UCSD-AML1 (cell line): ENCODE data around the gene HPSE.
"Not testable (repeated sequence)": the region's sequence is repeated elsewhere in the genome, so short reads cannot be mapped to it uniquely, and the experiment has no call there.

ENCODE experiments used
- DNase-seq: peaks from one replicate; lab custom pipeline; 2025; ENCODE audit not compliant: unreplicated experiment; lab: John Stamatoyannopoulos, UW

Gene HPSE

DNA sequence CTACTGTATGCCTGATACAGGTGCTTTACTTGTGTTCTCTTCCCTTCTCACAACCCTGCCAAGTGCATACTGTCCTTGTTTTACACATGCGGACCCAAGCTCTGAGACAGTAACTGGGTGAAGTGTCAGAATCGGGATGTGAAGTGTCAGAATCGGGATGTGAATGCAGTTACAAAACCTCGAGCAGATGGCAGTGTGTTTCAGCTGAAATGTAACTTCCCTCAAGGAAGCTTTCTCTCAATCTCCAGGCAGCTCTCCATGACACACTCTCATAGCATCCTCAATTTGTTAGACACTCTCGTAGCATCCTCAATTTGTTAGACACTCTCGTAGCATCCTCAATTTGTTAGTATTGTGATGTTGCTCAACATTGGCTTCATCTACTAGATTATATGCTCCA is 1.1 kb upstream of the HPSE start:
- no peak for DNase-seq

DNA sequence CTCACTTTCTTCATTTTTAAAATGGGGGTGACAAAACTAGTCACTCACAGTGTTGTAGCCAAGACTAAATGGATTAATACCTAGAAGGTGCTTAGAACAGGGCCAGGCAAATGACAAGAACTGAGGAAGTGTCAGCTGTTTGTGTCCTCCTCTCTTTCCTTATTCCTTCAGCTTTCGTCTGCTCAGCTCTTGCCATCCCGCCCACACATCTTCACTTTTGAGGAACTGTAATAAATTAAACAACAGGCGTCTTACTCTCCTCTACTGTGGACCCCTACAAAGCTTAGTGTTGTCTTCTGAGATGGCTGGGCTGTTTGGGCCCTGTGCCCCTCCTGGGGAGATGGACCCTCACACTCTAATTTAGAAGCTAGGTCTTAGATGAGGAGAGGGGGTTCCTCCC is 2.7 kb downstream of the HPSE start:
- DNase-seq = peak; percentile 16

DNA sequence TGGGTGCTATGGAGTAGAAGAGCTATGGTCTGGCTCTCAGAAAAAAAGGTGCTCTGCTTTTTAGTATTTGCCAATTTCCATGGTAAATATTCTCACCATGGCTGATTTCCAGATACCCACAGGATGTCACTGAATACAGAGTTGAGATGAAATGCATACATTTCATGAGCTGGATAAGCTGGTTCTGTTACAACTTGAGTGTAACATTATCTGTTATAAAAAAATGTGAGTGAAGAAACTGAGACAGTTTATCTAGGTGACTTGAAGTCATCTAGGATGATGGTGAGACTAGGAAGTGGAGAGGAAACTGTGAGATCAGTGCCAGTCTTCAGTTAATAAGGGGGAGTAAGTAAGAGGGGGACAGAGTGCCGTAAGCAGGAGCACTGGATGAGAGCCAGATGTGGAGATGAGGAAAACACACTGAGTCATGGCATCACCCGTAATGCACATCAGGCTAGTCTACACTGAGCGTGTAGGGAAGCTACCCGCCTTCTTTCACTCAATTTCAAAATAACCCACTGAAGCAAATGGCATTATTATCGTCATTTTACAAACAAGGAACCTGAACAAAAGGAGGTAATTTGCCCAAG is 5.0 kb downstream of the HPSE start:
- DNase-seq = no peak

DNA sequence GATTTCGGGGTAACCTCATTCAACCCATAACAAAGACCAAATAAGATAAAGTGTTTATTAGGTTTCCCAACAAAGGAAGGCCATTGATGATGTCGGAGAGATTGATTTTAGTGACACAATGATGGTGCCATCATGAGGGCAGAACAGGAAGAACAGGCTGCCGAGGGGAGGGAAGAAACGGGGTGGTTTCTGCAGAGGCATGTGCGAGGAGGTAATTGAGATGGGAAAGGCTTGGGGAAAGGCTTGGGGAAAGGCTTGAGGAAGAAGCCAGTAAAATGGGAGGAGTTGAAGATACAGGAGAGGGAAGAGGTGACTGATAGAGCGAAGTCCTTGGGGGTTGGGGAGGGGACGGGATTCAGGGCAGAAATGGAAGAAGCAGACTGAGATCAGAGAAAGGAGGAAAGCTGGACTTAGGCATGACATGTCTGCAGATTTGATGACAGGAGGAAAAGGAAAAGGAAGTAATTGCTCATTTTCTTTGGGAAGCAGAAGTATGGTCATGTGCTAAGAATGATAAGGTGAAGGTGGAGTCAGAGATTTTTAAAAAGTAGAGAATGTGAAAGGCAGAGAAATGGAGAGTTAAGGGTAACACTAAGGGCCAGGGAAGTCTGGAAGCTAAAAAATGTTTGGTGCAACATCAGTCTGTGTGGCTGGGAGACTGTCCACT is 6.0 kb downstream of the HPSE start:
- peak; percentile 41 for DNase-seq

DNA sequence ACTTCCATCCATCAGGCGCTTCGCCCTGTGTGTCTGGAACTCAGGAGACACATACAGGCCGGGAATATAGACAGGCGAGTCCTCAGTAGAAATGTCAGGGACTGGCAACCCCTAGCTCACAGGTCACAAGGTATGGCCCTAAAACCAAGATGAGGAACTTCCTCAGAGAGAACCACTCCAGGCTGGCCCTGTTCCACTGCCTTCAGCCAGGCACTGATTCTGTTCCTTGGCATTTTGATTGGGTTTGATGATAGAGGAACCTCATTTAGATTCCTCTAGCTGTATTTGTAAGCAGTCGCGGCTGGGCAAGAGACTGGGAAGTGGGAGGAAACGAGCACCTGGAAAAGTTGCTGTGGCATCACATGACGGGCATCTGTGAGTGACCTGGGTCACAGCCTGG is 8.1 kb downstream of the HPSE start:
- DNase-seq = no peak

DNA sequence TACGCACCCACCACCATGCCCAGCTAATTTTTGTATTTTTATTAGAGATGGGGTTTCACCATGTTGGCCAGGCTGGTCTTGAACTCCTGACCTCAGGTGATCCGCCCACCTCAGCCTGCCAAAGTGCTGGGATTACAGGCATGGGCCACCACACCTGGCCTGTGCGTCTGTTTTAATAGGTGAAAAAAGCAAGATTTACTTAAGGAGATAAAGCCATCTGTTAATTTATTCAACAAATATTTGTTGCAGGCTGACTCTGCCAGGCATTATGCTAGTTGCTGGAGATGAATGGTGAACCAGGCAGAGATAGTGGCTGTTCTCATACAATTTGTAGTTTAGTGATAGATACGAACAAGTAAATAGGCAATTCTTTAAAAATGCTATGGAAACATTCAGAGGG is 9.3 kb downstream of the HPSE start:
- DNase-seq = not testable (repeated sequence)

DNA sequence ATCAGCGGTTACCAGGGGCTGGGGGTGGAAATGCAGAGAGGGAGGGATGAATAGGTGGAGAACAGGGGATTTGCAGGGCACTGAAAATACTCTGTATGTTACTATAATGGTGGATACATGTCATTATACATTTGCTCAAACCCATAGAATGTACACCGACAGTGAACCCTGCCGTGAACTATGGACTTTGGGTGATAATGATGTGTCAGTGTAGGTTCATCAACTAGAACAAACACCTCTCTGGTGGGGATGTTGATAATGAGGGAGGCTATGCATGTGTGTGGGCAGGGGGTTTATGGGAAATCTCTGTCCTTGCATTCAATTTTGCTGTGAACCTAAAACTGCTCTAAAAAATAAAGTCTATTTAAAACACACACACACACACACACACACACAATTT is 11.5 kb downstream of the HPSE start:
- DNase-seq = no peak

DNA sequence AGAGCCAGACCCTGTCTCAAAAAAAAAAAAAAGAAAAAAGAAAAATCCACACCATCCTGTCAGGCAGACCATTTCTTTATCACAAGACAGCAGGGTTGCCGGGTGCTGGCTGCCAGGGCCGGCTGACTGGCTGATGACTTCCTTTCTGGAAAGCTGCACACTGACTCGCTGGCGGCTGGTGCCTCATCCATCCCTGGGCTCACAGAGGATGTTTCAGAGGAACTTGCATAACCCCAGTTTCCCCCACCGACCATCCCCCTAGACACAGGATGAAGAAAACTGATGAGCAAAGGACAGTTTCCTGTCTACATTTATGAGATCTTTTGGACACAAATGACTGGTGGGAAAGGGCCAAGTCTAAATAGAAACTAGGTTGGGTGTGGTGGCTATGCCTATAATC is 14.1 kb downstream of the HPSE start:
- DNase-seq = peak; percentile 88

DNA sequence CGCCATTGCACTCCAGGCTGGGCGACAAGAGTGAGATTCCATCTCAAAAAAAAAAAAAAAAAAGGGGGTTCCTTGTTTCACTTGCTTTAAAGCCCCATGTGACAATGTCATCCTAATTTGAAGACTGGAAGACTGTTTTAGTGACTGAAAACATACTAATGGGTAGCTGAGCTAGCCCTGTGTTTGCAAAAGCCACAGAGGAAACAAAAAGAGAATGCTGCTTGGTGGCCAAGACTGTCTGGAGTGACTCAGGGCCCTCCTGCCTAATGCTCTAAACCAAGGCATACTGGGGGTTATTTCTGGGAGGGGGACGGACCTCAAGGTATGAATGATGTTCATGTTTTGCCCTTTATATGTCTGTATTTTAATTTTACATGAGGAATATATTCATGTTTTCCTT is 16.0 kb downstream of the HPSE start:
- no peak for DNase-seq

DNA sequence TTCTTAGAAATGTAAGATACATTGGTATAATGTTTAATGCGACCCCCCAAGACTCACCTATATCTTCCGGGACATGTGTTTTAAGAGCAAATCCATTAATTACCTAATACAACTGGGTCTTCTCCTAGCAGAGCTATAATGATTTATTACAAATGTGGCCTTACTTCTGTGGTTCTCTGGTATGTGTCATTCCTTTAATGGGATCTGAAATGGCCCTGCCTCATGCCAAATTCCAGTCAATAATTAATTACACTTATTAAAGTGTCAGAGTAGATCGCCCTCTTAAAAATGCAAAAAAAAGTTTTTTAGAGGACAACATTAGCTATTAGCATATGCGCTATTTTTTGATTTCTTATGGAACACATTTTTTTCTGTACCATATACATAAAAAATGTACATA is 17.0 kb downstream of the HPSE start:
- DNase-seq = no peak

DNA sequence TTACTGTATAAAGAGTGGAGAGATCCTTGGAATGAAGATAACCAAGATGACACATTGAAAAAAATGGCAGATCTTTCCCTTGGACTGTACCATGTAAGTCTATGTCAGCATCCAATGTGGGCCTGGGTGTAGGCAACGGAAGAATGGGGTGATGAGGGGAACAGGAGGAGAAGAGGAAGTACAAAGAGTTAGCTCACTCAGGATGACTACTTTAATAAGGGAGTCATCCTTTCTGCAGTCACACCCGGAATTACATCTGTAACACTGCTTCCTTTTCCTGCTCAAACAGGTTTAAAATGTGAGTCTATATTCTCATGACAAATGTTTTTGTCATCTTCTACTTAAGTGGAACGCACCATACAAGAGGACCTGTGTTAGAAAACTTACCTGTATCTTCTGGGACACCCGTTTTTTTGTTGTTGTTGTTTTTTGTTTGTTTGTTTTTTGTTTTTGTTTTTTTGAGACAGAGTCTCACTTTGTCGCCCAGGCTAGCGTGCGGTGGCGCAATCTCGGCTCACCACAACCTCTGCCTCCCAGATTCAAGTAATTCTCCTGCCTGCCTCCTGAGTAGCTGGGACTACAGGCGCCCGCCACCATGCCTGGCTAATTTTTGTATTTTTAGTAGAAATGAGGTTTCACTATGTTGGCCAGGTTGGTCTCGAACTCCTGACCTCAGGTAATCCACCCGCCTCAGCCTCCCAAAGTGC is 18.0 kb downstream of the HPSE start:
- DNase-seq = no peak

DNA sequence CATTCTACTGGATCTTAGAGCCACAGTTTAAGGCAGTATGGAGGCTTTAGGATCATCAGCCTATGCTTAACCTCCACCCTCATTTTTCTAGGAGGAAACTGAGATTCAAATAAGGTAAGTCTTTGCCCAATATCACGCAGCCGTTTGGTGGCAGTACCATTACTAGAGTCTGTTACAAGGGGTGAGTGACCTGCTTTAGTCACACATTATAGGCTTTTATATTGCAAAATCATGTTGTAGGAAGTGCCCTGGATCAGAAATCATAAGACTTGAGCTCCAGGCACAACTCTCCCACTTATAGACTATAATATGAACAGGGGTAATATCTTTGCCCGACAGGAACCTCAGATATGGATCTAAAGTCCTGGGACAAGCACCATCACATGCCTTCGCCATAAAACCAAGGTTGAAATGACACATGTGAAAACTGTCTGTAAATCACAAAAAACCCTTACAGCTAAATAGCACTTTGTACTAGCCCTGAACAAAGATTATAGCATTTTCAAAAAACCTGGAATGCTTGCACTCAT is 19.2 kb downstream of the HPSE start:
- no peak for DNase-seq

DNA sequence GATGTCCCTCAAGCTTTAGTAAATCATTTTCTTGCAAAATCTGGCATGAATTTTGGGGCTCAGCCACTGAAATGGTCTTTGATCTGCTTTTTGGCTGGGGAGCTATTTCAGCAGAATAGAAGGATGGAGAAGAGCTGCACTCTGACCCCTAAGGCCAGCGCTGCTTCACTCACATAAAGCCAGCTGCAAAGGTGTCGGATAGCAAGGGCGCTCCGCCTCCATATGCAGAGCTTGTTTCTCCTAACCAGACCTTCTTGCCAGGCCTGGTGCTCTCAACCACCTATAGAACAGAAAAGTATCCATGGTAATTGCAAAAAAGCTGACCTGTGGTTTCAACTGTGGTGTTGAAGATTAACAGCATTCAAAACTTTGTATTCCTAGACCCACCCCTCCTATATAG is 26.0 kb downstream of the HPSE start:
- DNase-seq = no peak

DNA sequence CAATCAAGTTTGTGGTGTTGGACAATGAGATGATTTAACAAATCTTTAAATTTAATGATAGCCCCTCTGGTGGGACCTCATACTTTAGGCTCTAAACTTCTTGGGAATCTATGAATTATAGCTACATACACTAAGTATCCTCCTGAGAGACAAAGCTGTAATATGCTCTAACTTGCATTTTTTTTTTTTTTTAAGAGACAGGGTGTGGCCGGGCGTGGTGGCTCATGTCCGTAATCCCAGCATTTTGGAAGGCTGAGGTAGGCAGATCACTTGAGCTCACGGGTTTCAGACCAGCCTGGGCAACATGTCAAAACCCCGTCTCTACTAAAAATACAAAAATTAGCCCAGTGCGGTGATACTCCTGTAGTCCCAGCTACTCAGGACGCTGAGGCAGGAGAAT is 26.7 kb downstream of the HPSE start:
- no peak for DNase-seq

DNA sequence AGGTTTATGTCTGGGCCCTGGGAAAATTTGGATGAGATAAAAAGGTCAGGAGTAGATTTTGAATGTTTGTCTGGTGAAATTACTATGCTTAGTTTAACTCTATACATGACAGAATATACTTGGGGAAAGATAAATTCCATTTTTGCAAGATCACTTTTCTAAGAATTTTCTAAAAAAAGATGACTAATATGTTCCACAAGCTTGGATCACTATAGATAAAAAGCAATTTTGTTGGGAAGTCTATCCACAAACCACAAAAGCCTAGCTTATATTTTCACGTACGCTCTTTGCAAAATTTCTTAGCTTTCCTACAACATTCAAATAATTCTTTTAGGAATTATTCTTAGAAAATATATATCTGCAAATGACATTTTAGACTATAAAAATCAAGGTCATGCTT is 29.5 kb downstream of the HPSE start:
- DNase-seq = no peak

DNA sequence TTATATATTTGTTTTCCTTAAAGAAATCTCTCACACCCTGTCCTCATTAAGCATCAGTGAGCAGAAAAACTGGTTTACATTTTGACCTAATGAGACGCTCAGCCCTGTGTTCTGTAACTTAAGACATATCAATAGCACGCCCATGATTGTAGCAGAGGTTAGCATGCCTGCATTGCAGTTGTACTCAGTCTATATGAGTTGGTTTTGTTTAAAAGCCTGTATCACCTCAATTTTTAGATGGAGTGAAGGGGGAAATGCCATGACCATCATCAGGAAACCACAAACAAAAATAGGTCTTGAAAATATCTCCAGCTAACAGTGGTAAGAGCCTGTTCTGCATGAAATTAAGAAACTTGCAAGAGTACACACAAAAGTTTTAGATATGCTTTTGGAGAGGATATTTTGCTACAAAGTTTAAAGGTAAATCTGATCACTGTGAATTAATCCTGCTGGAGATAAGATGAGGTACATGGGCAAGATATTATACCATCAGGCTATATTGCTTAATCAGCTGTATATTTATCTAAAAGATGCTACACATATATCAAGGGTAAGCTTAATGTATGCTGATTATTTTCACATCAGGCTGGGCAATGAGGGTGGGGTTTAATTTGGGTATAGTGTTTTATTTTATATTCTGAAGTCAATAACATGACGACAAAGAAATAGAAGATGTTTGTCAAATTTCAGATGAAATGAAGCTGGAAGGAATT is 36.9 kb downstream of the HPSE start:
- no peak for DNase-seq

DNA sequence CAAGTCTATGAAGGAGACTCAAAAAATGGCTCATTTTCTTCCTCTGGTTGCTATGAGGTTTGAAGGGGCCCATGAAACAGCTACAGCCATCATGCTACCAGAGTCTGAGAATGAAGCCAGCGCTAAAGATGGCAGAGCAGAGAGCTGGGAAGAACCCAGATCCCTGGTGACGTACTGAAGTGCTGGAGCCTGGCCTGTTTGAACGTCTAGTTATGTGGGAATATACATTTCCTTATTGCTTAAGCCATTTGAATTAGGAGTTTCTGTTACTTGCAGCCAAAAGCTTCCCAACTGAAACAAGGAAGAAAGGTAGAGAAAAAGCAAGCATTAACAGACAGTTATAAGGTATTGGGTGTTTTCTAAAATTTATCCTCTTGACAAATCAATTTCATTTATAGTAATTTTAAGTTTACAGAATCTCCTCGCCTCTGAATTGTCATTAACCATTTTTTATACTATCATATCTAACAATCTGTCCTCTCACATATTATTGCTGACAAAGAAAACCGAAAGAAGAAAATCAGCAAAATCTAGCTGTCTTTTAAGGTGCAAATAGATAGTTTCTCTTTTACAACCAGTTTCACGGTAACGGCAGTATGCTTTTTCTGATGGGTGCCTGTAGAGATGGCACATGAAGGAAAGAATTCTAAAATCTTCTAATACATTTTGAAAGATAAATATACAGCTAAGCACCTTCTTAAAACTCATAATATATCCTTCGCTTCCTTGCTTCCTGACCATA is 41.2 kb downstream of the HPSE start:
- no peak for DNase-seq

DNA sequence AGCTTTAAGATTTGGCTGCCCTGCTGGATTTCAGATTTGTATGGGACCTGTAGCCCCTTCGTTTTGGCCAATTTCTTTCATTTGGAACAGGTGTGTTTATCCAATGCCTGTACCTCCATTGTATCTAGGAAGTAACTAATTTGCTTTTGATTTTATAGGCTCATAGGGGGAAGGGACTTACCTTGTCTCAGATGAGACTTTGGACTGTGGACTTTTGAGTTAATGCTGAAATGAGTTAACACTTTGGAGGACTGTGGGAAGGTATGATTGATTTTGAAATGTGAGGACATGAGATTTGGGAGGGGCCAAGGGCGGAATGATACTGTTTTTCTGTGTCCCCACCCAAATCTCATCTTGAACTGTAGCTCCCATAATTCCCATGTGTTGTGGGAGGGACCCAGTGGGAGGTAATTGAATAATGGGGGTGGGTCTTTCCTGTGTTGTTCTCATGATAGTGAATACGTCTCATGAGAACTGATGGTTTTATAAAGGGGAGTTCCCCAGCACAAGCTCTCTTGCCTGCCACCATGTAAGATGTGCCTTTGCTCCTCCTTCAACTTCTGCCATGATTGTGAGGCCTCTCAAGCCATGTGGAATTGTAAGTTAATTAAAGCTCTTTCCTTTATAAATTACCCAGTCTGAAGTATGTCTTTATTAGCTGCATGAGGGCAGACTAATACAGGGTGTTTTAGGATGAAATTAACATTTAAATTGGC is 44.4 kb downstream of the HPSE start:
- not testable (repeated sequence) for DNase-seq

DNA sequence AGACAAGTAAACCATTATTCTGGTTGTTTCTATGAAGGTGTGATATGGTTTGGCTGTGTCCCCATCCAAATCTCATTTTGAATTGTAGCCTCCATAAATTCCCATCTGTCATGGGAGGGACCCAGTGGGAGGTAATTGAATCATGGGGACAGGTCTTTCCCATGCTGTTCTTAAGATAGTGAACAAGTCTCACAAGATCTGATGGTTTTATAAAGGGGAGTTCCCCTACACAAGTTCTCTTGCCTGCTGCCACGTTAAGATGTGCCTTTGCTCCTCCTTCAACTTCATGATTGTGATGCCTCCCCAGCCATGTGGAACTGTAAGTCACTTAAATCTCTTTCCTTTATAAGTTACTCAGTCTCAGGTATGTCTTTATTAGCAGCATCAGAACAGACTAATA is 46.3 kb downstream of the HPSE start:
- not testable (repeated sequence) for DNase-seq

DNA sequence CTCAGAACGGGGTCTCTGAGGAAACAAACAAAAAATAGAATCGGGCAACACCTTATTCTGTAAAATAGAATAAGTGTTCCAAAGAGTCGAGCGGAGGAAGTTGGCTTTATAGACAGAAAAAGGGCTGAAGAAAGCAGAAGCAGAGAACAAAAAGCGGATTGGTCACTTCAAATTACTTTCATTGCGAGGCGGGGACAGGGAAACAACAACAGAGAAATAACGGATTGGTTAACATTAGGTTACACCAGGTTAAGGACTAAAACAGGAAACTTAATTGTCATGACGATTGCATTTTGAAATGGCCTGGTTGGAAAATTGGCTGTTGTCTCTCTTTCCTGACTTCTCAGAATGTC is 49.6 kb downstream of the HPSE start:
- no peak for DNase-seq
